Peyer's patch (tissue), 4 donors: Measurements from ENCODE around the gene EOLA2. TPM values are rescaled to one million over a fixed set of nuclear protein-coding genes. Genes with fewer than 3 reads are reported as not detected.

Source experiments
- DNase-seq, 3 donors: peaks; one replicate each; pipeline ENCODE4 v3.0.0-alpha.2; 2017 to 2019
- H3K27ac ChIP-seq, 4 donors: fragments of 200-600 bp; sonication (generic); one replicate each; pipeline ENCODE4 v1.5.1; 2016 to 2019
- H3K27me3 ChIP-seq, 2 donors: fragments of 200-600 bp; sonication (generic); one replicate each; pipeline ENCODE4 v1.5.1; 2019
- H3K36me3 ChIP-seq, 3 donors: fragments of 200-600 bp; sonication (generic); one replicate each; pipeline ENCODE4 v1.5.1; 2016 to 2019
- H3K4me1 ChIP-seq, 4 donors: fragments of 200-600 bp; sonication (generic); one replicate each; pipeline ENCODE4 v1.5.1; 2016 to 2019
- H3K4me3 ChIP-seq, 4 donors: fragments of 200-600 bp; sonication (generic); 1 replicate in 3 of 4; 2 replicates in 1 of 4; pipeline ENCODE4 v1.5.1; 2016 to 2019; ENCODE audit warnings: mild to moderate bottlenecking in 1 of 4
- H3K9me3 ChIP-seq, 4 donors: fragments of 200-600 bp; sonication (generic); one replicate each; pipeline ENCODE4 v1.5.1; 2016 to 2019; ENCODE audit warnings: mild to moderate bottlenecking in 1 of 4
- CTCF ChIP-seq, 6 experiments: fragments of 450-650 bp in 4 of 6; fragments of 200-600 bp in 2 of 6; sonication (generic) in 1 of 6; IDR thresholded peaks; one replicate each; pipeline ENCODE4 v1.5.1; 2017 to 2019; ENCODE audit warnings: antibody characterized with exemption in 6 of 6, mild to moderate bottlenecking in 3 of 6, moderate library complexity in 1 of 6
- POLR2A ChIP-seq, 2 donors: fragments of 450-650 bp; IDR thresholded peaks; one replicate each; pipeline ENCODE4 v1.5.1; 2017; ENCODE audit warnings: antibody characterized with exemption in 2 of 2, mild to moderate bottlenecking in 2 of 2, moderate library complexity in 2 of 2
- total RNA-seq, 4 donors: library from RNA; depleted of rRNA; stranded (reverse); fragments of >200 nt; gene quantifications; one replicate each; pipeline ENCODE4 v1.1.0, GENCODE V29; 2016

EOLA2 gene
- 10 to 100 TPM; 24.5 to 39.6 (median 29.7) TPM for total RNA-seq

- Histone ChIP-seq H3K27me3 (no peaks in the 10 kb centered on the region), H3K4me1 (peaks cover 0 to 4% (median 0%) of the 10 kb centered on the region in 4 donors), H3K36me3 (no peaks in the 10 kb centered on the region), H3K4me3 (peak within 1 kb of the TSS; percentile 50 to 80 (median 60)), H3K9me3 (no peaks in the 10 kb centered on the region), H3K27ac (peak within 1 kb of the TSS; percentile 90 to 98 (median 95))
- TF ChIP-seq POLR2A (IDR thresholded peaks at IDR 0.05), result peak; percentile 54 to 76
- TF ChIP-seq CTCF (IDR thresholded peaks at IDR 0.05), result peak; percentile 15 to 81 (median 64)
- DNase-seq, result peak; percentile 92 to 98 (median 93)
Measured at GRCh38 chrX:149938427-149938880, at the start of gene EOLA2. TSS of gene EOLA2 (minus strand) at chrX:149938491. CDS start at chrX:149933874, 4,617 bp downstream.

GRCh38 chrX:149987613-149988012 is 49.3 kb upstream of the EOLA2 start:
- TF ChIP-seq POLR2A (IDR thresholded peaks at IDR 0.05), result no peak
- no peak for TF ChIP-seq CTCF (IDR thresholded peaks at IDR 0.05)
- no peak for DNase-seq
- no peaks in the 10 kb centered on the region for H3K9me3 ChIP-seq
- H3K27me3 ChIP-seq, result no peaks in the 10 kb centered on the region
- H3K4me3 ChIP-seq, result no peak overlapping the region
- H3K36me3 ChIP-seq, result no peaks in the 10 kb centered on the region
- no peaks in the 10 kb centered on the region for H3K4me1 ChIP-seq
- H3K27ac ChIP-seq, result no peak overlapping the region

- Histone ChIP-seq H3K27ac (no peak overlapping the region), H3K36me3 (no peaks in the 10 kb centered on the region), H3K4me1 (no peaks in the 10 kb centered on the region), H3K9me3 (no peaks in the 10 kb centered on the region), H3K27me3 (no peaks in the 10 kb centered on the region), H3K4me3 (no peak overlapping the region)
- no peak for DNase-seq
- TF ChIP-seq CTCF (IDR thresholded peaks at IDR 0.05) (no peak), POLR2A (IDR thresholded peaks at IDR 0.05) (no peak)
Measured at GRCh38 chrX:149984411-149984810, 46.1 kb upstream of the EOLA2 start.

GRCh38 chrX:149982310-149982709 is 44.0 kb upstream of the EOLA2 start:
- Histone ChIP-seq H3K4me3 (no peak overlapping the region), H3K4me1 (no peaks in the 10 kb centered on the region), H3K9me3 (no peaks in the 10 kb centered on the region), H3K27me3 (no peaks in the 10 kb centered on the region), H3K36me3 (no peaks in the 10 kb centered on the region), H3K27ac (no peak overlapping the region)
- DNase-seq, result no peak
- no peak for TF ChIP-seq CTCF (IDR thresholded peaks at IDR 0.05)
- TF ChIP-seq POLR2A (IDR thresholded peaks at IDR 0.05), result no peak

GRCh38 chrX:149979126-149979644 is 40.9 kb upstream of the EOLA2 start:
- Histone ChIP-seq H3K9me3 (no peaks in the 10 kb centered on the region), H3K27me3 (no peaks in the 10 kb centered on the region), H3K4me1 (no peaks in the 10 kb centered on the region), H3K4me3 (no peak overlapping the region), H3K36me3 (no peaks in the 10 kb centered on the region), H3K27ac (no peak overlapping the region)
- DNase-seq, result no peak
- no peak for TF ChIP-seq CTCF (IDR thresholded peaks at IDR 0.05)
- no peak for TF ChIP-seq POLR2A (IDR thresholded peaks at IDR 0.05)
